UCSD-AML1 (cell line): ENCODE data around the gene HACE1.
"Not testable (repeated sequence)": the region's sequence is repeated elsewhere in the genome, so short reads cannot be mapped to it uniquely, and the experiment has no call there.

Source experiments
- DNase-seq: peaks from one replicate; lab custom pipeline; 2025; ENCODE audit not compliant: unreplicated experiment; lab: John Stamatoyannopoulos, UW

The HACE1 gene, protein sequence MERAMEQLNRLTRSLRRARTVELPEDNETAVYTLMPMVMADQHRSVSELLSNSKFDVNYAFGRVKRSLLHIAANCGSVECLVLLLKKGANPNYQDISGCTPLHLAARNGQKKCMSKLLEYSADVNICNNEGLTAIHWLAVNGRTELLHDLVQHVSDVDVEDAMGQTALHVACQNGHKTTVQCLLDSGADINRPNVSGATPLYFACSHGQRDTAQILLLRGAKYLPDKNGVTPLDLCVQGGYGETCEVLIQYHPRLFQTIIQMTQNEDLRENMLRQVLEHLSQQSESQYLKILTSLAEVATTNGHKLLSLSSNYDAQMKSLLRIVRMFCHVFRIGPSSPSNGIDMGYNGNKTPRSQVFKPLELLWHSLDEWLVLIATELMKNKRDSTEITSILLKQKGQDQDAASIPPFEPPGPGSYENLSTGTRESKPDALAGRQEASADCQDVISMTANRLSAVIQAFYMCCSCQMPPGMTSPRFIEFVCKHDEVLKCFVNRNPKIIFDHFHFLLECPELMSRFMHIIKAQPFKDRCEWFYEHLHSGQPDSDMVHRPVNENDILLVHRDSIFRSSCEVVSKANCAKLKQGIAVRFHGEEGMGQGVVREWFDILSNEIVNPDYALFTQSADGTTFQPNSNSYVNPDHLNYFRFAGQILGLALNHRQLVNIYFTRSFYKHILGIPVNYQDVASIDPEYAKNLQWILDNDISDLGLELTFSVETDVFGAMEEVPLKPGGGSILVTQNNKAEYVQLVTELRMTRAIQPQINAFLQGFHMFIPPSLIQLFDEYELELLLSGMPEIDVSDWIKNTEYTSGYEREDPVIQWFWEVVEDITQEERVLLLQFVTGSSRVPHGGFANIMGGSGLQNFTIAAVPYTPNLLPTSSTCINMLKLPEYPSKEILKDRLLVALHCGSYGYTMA

GRCh38 chr6:104859225-104860146 lies at the start of gene HACE1:
Gene HACE1, minus strand, starts transcription at chr6:104859919. Its CDS starts 277 bp downstream, at chr6:104859642.
- DNase-seq = peak; percentile 92

- no peak for DNase-seq
These were observed 49.3 kb upstream of the HACE1 start for GRCh38 chr6:104908888-104909525.

- no peak for DNase-seq
These were observed 48.5 kb upstream of the HACE1 start for GRCh38 chr6:104908031-104908887.

DNA sequence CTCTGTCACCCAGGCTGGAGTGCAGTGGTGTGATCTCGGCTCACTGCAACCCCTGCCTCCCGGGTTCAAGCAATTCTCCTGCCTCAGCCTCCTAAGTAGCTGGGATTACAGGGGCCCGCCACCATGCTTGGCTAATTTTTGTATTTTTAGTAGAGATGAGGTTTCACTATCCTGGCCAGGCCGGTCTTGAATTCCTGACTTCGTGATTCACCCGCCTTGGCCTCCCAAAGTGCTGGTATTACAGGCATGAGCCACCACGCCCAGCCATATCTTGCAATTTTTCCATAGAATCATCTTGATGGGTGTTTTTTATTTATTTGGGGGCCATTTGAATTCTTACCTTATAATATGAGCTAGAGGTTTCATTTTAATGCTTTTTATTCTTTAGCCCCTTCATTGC lies 39.2 kb upstream of the HACE1 start:
- not testable (repeated sequence) for DNase-seq

- DNase-seq = no peak
These were observed 37.2 kb upstream of the HACE1 start for GRCh38 chr6:104896914-104897313.

GRCh38 chr6:104888066-104888465 lies 28.3 kb upstream of the HACE1 start:
- no peak for DNase-seq

DNA sequence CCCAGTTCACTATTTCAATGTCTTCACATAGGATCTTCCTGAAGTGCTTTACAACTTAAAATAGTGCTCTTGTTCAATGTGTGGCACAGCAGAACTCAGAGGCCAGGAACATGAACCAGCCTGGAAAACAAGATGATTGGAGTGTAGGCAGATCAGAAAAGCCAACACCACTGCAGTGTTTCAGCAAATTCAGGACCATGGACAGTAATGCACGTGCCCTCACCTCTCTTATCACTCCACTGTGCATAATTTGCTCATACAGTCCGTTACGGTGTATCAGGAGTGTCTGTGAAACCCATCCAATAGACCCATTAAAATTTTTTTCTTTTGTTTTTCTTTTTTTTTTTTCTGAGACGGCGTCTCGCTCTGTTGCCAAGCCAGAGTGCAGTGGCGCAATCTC lies 27.6 kb upstream of the HACE1 start:
- peak; percentile 7 for DNase-seq

- DNase-seq = no peak
These were observed 25.9 kb upstream of the HACE1 start for GRCh38 chr6:104885518-104886043.

DNA sequence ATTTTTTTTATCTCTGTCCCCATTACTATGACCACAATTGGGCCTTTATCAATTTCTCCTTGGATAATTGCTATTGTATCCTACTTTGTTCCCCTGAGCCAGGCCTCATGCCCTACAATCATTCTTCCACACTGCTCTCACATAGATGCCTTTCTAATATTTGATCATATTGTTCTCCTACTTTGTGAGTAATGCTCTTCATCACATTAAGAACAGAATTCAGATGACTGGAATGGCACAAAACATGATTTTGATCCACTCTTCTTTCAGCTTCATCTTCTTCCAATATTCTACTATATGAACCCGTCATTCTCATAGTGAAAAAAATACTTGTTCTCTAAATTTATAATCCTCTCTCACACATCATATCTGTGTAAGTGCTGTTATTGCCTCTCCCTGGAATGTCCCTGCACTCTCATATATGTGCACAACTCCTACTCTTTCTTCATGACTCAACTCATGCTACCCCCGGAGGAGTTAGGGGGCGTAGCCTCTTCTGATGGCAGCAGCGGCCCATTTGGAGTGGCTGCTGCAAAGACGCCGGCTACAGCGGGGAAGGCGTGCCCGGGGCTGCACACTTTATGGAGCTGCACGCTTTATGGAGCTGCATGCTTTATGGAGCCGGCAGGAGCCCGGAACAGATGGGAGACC lies 25.3 kb upstream of the HACE1 start:
- no peak for DNase-seq

DNA sequence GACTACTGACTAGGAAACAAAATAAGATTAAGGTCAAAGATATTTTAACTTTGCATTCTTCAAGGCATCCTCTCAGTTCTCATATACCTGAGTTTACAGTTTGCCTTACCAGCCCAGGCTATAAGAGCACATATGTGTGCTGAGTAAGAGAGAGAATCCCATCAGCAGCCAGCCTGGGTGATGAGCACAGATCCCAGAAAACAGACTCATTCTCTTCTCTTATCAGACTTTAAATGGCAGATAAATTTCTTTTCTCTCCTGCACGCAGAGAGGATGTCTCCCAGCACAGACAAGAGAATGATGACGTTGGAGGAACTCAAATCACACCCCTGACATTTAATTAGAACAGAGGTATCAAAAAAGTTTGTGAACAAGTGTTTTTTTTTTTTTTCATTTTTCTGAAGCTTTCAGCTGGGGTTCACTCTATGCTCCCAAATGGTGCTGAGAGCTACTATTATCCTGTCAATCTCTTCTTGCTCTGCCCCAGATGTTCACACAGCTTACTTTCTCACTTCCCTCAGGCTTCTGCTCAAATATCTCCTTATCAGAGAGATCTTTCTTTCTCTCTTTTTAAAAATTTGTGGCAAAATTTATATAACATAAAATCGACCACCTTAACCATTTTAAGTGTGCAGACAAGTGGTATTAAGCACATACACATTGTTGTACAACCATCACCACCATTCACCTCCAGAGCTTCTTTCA lies 22.4 kb upstream of the HACE1 start:
- DNase-seq = no peak

GRCh38 chr6:104862456-104862855 lies 2.7 kb upstream of the HACE1 start:
- DNase-seq = no peak

DNA sequence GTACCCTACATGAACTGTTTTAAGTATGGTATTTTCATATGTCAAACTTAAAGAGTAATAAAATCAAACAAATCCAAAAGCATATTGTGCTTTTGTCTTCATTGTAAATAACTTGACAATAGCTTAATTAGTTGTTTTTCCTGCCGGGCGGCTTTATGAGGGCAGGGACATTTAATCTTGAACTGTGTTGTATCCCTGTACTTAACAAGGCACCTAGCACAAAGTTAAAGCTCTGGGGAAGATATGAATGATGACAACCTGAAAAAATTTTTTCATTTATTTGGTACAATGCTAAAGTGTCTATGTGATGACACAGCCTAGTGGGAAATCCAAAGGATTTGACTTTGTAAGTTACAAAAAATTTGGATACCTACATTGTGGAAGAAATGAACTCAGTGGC lies 502 bp upstream of the HACE1 start:
- DNase-seq = no peak

- no peak for DNase-seq
These were observed 1.1 kb downstream of the HACE1 start for GRCh38 chr6:104858642-104859041.

DNA sequence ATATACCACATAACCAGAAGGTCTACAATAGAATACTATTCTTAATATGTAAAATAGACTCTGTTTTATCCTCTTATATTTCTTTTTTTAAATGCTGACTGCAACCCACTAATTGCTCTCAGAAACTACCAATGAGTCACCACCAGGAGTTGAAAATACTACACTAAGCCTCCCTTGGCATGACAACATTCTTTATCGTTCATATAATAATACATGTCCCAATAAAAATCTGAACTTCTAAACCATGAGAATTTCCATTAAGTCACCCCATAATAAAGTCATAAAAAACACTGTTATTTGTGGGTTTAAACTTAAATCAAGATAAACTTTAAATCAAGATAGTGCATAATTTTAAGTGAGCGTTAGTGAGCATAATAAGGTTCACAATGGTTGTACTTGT lies 4.2 kb downstream of the HACE1 start:
- no peak for DNase-seq

DNA sequence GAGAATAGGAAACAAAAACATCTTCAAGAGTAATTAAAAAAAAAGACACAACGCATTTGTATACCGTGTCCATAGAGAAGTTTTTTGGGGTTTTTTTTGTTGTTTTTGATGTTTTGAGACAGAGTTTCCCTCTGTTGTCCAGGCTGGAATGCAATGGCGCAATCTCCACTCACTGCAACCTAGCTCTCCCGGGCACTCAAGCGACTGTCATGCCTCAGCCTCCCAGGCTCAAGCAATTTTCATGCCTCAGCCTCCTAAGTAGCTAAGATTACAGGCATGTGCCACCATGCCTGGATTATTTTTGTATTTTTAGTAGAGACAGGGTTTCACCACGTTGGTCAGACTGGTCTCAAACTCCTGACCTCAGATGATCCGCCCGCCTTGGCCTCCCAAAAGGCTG lies 12.0 kb downstream of the HACE1 start:
- not testable (repeated sequence) for DNase-seq

GRCh38 chr6:104843229-104843628 lies 16.5 kb downstream of the HACE1 start:
- DNase-seq = no peak

DNA sequence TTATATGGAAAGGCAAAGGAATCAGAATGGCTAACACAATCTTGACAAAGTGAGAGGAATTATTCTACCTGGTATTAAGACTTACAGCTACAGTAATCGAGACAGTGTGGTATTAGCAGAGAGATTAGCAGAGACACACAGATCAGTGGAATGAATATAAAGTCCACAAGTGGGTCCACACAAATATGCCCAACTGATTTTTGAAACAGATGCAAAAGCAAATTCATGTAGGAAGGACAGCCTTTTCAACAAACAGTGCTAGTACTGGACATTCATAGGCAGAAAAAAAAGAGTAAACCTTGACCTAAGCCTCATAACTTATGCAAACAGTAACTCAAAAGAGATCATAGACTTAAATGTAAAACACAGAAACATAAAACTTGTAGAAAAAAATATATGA lies 22.6 kb downstream of the HACE1 start:
- DNase-seq = no peak

DNA sequence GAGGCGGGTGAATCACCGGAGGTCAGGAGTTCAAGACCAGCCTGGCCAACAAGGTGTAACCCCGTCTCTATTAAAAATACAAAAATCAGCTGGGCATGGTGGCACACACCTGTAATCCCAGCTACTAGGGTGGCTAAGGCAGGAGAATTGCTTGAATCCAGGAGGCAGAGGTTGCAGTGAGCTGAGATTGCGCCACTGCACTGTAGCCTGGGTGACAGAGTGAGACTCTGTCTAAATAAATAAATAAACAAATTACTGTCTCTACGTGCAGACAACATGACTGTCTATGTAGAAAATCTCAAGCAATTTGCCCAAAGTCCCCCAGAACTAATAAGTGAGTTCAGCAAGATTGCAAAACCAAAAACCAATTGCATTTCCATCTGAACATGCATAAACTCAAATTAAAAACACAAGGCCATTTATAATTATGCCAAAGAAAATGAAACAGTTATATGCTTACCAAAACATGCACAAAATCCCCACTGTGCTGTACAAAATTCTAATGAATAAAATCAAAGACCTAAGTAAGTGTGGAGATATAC lies 23.2 kb downstream of the HACE1 start:
- DNase-seq = not testable (repeated sequence)
